GM18508 (cell line): ENCODE results near the gene METTL22.

Source experiments
- ATAC-seq: cut with Tn5 transposase; IDR thresholded peaks from one replicate; pipeline ENCODE4 v1.9.1; 2021; ENCODE audit warnings: moderate number of reproducible peaks; ENCODE audit not compliant: insufficient read depth, unreplicated experiment

The METTL22 gene

GRCh38 chr16:8683640-8684039 lies 62.1 kb downstream of the METTL22 start:
- ATAC-seq: no peak

GRCh38 chr16:8685617-8686016 lies 64.1 kb downstream of the METTL22 start:
- ATAC-seq: no peak

- ATAC-seq: no peak
Observed at GRCh38 chr16:8686031-8686621, 64.6 kb downstream of the METTL22 start.

- ATAC-seq: no peak
Observed at GRCh38 chr16:8686879-8687278, 65.4 kb downstream of the METTL22 start.

- ATAC-seq: no peak
Observed at GRCh38 chr16:8689686-8690085, 68.2 kb downstream of the METTL22 start.

GRCh38 chr16:8691728-8692127 lies 70.2 kb downstream of the METTL22 start:
- ATAC-seq: no peak

GRCh38 chr16:8694795-8695728 lies 73.6 kb downstream of the METTL22 start:
- ATAC-seq: no peak

GRCh38 chr16:8696880-8697279 lies 75.4 kb downstream of the METTL22 start:
- no peak for ATAC-seq

GRCh38 chr16:8697965-8698364 lies 76.5 kb downstream of the METTL22 start:
- ATAC-seq: no peak
